Muscle layer of duodenum (tissue), 2 donors: ENCODE data around the gene TMEM169.

Experiments
- H3K27ac ChIP-seq: one replicate; pipeline ENCODE4 v1.7.0; 2013; ENCODE audit warnings: mild to moderate bottlenecking, low read length
- H3K27me3 ChIP-seq: one replicate; pipeline ENCODE4 v1.7.0; 2013; ENCODE audit warnings: low read depth, mild to moderate bottlenecking, control low read depth, low read length
- H3K36me3 ChIP-seq, 2 donors: one replicate each; pipeline ENCODE4 v1.7.0; 2013; ENCODE audit warnings: low read length in 2 of 2, control low read depth in 1 of 2, mild to moderate bottlenecking in 1 of 2; ENCODE audit not compliant: insufficient read depth in 2 of 2, control insufficient read depth in 1 of 2
- H3K4me1 ChIP-seq, 2 donors: one replicate each; pipeline ENCODE4 v1.7.0; 2013; ENCODE audit warnings: low read length in 2 of 2, mild to moderate bottlenecking in 2 of 2, control low read depth in 1 of 2, moderate library complexity in 1 of 2; ENCODE audit not compliant: insufficient read depth in 2 of 2, control insufficient read depth in 1 of 2
- H3K4me3 ChIP-seq, 2 donors: one replicate each; pipeline ENCODE4 v1.7.0; 2013; ENCODE audit warnings: low read length in 2 of 2, low read depth in 1 of 2, mild to moderate bottlenecking in 1 of 2
- H3K9me3 ChIP-seq, 2 donors: one replicate each; pipeline ENCODE4 v1.7.0; 2013; ENCODE audit warnings: low read length in 2 of 2, control low read depth in 1 of 2, mild to moderate bottlenecking in 1 of 2; ENCODE audit not compliant: control insufficient read depth in 1 of 2
- donor health status: healthy.

Gene TMEM169

GRCh38 chr2:216081487-216082116, at the start of gene TMEM169, which contains the start of gene PECR:
Gene TMEM169, plus strand, starts transcription at chr2:216081919. Its CDS starts 14,045 bp downstream, at chr2:216095964.
Gene PECR, minus strand, starts transcription at chr2:216081809. Its CDS starts 68 bp downstream, at chr2:216081741.
- Histone ChIP-seq H3K9me3 (no peaks in the 10 kb centered on the region), H3K27ac (no peak within 1 kb of the TSS), H3K4me3 (peak within 1 kb of the TSS; percentile 82 to 89), H3K36me3 (no peaks in the 10 kb centered on the region), H3K4me1 (peaks cover 0 to 17% of the 10 kb centered on the region in 2 donors), H3K27me3 (no peaks in the 10 kb centered on the region)

GRCh38 chr2:216031960-216032689, 49.6 kb upstream of the TMEM169 start:
- Histone ChIP-seq H3K4me1 (no peaks in the 10 kb centered on the region), H3K27ac (no peak overlapping the region), H3K4me3 (no peak overlapping the region), H3K9me3 (no peaks in the 10 kb centered on the region), H3K36me3 (peaks cover under 1 to 17% of the 10 kb centered on the region in 2 donors), H3K27me3 (no peaks in the 10 kb centered on the region)

- Histone ChIP-seq H3K9me3 (no peaks in the 10 kb centered on the region), H3K4me3 (no peak overlapping the region), H3K27ac (no peak overlapping the region), H3K4me1 (no peaks in the 10 kb centered on the region), H3K27me3 (no peaks in the 10 kb centered on the region), H3K36me3 (peaks cover 6 to 19% of the 10 kb centered on the region in 2 donors)
Observed at GRCh38 chr2:216033403-216033802, 48.3 kb upstream of the TMEM169 start.

- H3K36me3 ChIP-seq = peaks cover 6 to 20% of the 10 kb centered on the region in 2 donors
- H3K9me3 ChIP-seq = no peaks in the 10 kb centered on the region
Observed at GRCh38 chr2:216034065-216034464, 47.7 kb upstream of the TMEM169 start.

GRCh38 chr2:216039918-216040317, 41.8 kb upstream of the TMEM169 start:
- no peaks in the 10 kb centered on the region for H3K4me1 ChIP-seq
- no peaks in the 10 kb centered on the region for H3K27me3 ChIP-seq
- no peak overlapping the region for H3K27ac ChIP-seq
- H3K9me3 ChIP-seq = no peaks in the 10 kb centered on the region
- no peak overlapping the region for H3K4me3 ChIP-seq
- H3K36me3 ChIP-seq = peaks cover 19 to 35% of the 10 kb centered on the region in 2 donors

More at GRCh38 chr2:216034065-216034464, 47.7 kb upstream of the TMEM169 start:
- Histone ChIP-seq H3K27ac (no peak overlapping the region), H3K4me3 (no peak overlapping the region), H3K27me3 (no peaks in the 10 kb centered on the region), H3K4me1 (no peaks in the 10 kb centered on the region)

GRCh38 chr2:216041438-216041837, 40.3 kb upstream of the TMEM169 start:
- Histone ChIP-seq H3K27me3 (no peaks in the 10 kb centered on the region), H3K4me3 (no peak overlapping the region), H3K9me3 (no peaks in the 10 kb centered on the region), H3K4me1 (no peaks in the 10 kb centered on the region), H3K36me3 (peaks cover 19 to 29% of the 10 kb centered on the region in 2 donors), H3K27ac (no peak overlapping the region)

GRCh38 chr2:216043949-216044348, 37.8 kb upstream of the TMEM169 start:
- Histone ChIP-seq H3K4me3 (no peak overlapping the region), H3K9me3 (no peaks in the 10 kb centered on the region), H3K27ac (no peak overlapping the region), H3K27me3 (no peaks in the 10 kb centered on the region), H3K36me3 (peaks cover 14 to 27% of the 10 kb centered on the region in 2 donors), H3K4me1 (no peaks in the 10 kb centered on the region)

- H3K27me3 ChIP-seq = no peaks in the 10 kb centered on the region
- no peak overlapping the region for H3K27ac ChIP-seq
- peaks cover 8 to 19% of the 10 kb centered on the region in 2 donors for H3K36me3 ChIP-seq
- no peaks in the 10 kb centered on the region for H3K9me3 ChIP-seq
- no peak overlapping the region for H3K4me3 ChIP-seq
- H3K4me1 ChIP-seq = no peaks in the 10 kb centered on the region
Observed at GRCh38 chr2:216044883-216045486, 36.7 kb upstream of the TMEM169 start.

GRCh38 chr2:216047397-216047796, 34.3 kb upstream of the TMEM169 start:
- H3K27me3 ChIP-seq = no peaks in the 10 kb centered on the region
- H3K36me3 ChIP-seq = peaks cover 4 to 5% of the 10 kb centered on the region in 2 donors
- H3K4me3 ChIP-seq = no peak overlapping the region
- no peak overlapping the region for H3K27ac ChIP-seq
- peaks cover 0 to under 1% of the 10 kb centered on the region in 2 donors for H3K9me3 ChIP-seq
- H3K4me1 ChIP-seq = no peaks in the 10 kb centered on the region

GRCh38 chr2:216049452-216049851, 32.3 kb upstream of the TMEM169 start:
- H3K9me3 ChIP-seq = peaks cover 0 to 3% of the 10 kb centered on the region in 2 donors
- no peaks in the 10 kb centered on the region for H3K27me3 ChIP-seq
- no peak overlapping the region for H3K4me3 ChIP-seq
- H3K27ac ChIP-seq = no peak overlapping the region
- H3K36me3 ChIP-seq = peaks cover 0 to 4% of the 10 kb centered on the region in 2 donors
- no peaks in the 10 kb centered on the region for H3K4me1 ChIP-seq

GRCh38 chr2:216051350-216051749, 30.4 kb upstream of the TMEM169 start:
- Histone ChIP-seq H3K27me3 (no peaks in the 10 kb centered on the region), H3K4me3 (no peak overlapping the region)

More at GRCh38 chr2:216051350-216051749, 30.4 kb upstream of the TMEM169 start:
- peaks cover 0 to 3% of the 10 kb centered on the region in 2 donors for H3K9me3 ChIP-seq
- H3K4me1 ChIP-seq = no peaks in the 10 kb centered on the region
- no peak overlapping the region for H3K27ac ChIP-seq
- H3K36me3 ChIP-seq = peaks cover 0 to 4% of the 10 kb centered on the region in 2 donors
